SHP77 treated with DMSO at 0.1 percent for 48 hours (cell line): ENCODE data around the gene ZNF397.

Experiments
- DNase-seq: peaks from one replicate; lab custom pipeline; 2025; lab: John Stamatoyannopoulos, UW

The ZNF397 gene

DNA sequence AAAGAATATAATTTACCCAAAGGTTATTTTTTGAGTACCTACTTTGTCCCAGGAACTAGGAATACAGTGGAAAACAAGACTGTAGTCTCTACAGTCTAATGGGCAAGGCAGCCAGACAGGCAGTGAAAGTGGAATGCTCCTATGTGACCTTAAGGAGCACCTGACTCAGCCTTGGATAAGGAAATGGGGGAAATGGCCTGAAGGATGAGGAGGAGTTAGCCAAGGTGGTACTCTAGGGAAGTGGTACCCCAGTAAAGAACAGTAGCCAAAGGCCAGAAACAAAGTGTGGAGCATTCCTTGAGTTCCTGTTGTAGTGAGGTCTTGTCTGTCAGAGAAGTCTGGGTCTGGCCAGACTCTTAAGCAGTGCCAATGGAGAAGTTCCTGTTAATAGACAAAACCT, 6.0 kb downstream of the ZNF397 start:
- no peak for DNase-seq

DNA sequence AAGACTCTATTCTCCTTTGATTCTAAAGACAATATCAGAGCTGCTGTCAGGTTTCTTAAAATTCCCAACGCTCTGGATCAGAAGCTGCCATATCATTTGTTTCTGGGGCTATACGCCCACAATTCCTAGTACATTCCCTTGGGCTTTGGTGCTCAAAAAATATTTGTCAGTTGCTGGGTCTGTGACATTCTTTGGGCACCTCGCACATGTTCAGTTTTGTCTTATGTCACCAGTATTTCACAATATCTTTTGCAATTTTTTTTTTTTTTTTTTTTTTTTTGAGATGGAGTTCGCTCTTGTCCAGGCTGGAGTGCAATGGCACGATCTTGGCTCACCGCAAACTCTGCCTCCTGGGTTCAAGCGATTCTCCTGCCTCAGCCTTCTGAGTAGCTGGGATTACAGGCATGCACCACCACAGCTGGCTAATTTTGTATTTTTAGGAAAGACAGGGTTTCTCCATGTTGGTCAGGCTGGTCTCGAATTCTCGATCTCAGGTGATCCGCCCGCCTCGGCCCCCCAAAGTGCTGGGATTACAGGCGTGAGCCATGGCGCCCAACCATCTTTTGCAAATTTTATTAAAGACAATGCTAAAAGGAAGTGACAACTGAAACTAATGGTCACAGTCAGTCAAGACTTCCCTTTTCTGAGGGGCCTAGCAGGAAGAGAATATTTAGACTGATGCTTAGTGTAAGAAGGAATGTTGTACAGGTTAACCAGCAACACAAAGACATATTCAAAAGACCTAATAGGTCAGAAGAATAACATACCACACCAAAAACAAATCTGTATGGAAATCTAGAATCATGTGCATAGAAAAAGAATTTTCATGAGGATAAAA, 6.8 kb downstream of the ZNF397 start:
- no peak for DNase-seq

DNA sequence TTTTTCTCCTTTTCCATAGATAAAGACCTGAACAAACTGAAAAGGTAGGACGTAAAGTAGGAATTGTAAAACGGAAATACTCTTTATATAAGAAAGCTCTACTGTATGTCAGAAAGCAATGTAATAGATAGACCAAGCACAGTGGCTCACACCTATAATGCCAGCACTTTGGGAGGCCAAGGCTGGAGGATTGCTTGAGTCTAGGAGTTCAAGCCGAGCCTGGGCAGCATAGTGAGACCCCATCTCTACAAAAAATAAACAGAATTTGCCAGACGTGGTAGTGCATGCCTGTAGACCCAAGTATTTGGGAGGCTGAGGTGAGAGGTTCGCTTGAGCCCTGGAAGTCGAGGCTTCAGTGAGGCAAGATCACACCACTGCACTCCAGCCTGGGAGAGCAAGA, 7.6 kb downstream of the ZNF397 start:
- no peak for DNase-seq

DNA sequence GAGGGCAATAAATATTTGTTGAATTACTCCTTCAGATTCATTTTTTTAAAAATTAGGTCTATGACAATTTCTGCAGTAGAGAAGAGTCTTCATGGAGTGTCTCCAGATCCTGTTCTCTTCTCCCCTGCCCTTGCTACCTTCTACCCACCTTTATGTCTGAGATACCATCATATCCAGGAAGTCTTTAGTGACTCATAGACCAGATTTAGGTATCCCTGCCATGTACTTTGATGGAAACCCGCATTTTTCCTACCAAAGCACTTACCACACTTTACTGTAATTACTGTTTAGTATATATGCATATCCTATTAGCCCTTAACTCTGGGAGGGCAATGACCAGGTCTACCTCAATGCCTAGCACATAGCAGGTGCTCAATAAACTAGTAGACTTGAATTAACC, 11.6 kb downstream of the ZNF397 start:
- DNase-seq = no peak

DNA sequence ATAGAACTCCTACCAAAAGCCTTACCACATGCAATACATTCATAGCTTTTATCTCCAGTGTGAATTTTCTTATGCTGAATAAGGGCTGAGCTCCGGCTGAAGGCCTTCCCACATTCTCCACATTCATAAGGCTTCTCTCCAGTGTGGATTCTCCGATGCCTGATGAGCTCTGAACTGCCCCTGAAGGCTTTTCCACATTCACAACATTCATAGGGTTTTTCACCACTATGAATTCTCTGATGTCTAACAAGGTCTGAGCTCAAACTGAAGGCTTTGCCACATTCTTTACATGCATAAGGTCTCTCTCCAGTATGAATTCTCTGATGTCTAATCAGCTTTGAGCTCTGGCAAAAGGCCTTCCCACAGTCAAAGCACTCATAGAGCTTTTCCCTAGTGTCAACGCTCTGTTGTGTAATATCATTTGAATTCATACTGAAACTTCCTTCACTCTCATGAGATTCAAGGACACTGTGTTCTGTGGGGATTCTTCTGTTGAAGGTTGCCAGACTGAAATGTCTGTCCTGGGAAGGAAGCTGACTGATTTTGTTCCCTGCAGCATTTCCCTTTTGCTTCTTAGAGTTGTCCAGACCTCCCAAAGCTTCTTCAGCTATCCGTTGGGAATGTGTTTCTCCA, 12.9 kb downstream of the ZNF397 start:
- no peak for DNase-seq

DNA sequence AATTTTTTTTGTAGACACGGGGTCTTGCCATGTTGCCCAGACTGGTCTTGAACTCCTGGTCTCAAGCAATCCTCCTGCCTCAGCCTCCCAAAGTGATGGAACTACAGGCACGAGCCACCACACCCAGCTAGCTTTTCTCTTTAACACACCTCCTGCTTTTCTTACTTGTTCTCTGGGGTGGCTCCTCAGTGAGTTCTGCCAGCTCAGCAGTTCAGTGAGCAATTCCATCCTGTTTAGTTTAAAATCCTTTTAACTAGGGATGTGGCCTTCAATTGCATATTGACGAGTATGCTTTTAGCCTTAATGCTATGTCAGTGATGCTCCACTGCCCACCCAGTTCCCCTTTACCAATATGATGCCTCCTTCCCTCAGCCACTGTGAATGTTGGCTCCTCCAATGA, 16.1 kb downstream of the ZNF397 start:
- no peak for DNase-seq

- DNase-seq = no peak
These were observed 23.6 kb downstream of the ZNF397 start for GRCh38 chr18:35264409-35264808.

DNA sequence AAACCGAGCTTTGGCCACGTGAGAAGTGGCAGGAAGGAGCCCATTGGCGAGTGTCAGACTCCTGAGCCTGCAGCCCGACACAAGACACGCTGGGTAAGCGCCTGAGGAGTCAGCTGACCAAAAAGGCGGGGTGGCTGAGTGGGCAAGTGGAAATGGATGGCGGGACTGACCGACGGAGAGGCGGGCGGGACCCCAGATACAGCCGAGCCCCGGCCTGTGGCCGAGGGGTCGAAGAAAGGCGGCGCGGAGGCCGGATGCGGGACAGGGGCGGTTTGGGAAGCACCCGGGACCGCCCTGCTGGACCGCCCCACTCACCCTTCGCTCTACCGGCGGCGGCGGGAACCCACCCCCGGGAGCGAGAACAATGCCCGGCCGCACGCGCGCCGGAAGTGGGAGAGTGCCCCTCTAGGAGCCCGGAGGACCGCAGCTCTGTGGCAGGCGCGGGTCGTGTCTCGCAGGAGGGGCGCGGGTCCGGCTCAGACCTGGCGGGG, 26.4 kb downstream of the ZNF397 start:
- no peak for DNase-seq

- DNase-seq = no peak
These were observed 27.0 kb downstream of the ZNF397 start for GRCh38 chr18:35267809-35268208.

DNA sequence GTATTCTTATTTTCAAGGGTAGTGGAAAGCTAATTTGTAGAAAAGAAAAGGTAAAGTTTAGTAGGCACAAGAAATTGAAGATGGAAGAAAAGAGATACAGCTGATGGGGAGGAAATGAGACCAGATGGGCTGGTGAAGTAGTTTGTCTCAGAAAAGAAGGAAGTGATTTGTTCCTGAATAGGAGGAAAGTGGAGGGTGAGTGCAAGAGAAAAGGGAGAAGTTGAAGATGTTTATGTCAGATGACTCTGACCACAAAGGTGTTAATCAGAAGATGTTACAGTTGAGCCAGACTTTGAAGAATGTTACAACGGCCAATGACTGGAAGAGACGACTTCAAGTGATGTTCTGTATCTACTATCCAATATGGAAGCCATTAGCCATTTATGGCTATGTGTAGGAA, 28.0 kb downstream of the ZNF397 start:
- DNase-seq = no peak

DNA sequence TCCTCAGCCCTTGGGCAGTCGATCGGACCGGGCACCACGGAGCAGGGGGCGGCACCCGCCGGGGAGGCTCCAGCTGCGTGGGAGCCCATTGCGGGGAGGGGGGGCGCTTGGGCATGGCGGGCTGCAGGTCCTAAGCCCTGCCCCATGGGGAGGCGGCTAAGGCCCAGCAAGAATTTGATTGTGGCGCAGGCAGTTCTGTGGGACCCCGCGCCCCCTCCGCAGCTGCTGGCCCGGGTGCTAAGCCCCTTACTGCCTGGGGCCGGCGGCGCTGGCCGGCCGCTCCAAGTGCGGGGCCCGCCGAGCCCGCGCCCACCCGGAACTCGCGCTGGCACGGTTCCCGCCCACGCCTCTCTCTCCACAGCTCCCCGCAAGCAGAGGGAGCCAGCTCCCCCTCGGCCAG, 30.8 kb downstream of the ZNF397 start:
- no peak for DNase-seq

GRCh38 chr18:35276267-35276666, 35.4 kb downstream of the ZNF397 start:
- DNase-seq = no peak

DNA sequence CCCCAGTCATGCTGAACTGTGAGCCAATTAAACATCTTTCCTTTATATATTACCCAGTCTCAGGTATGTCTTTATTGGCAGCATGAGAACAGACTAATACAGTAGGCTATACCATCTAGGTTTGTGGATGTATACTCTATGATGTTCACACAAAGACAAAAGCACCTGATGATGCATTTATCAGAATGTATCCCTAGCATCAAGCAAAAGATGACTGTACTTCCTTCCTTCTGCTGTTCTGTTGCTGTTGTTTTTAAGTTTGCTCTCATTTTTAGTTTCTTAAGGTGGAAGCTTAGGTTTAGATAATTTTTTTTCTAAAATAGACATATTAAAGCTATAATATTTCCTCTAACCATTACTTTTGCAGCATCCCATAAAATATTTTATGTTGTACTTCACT, 36.8 kb downstream of the ZNF397 start:
- no peak for DNase-seq

DNA sequence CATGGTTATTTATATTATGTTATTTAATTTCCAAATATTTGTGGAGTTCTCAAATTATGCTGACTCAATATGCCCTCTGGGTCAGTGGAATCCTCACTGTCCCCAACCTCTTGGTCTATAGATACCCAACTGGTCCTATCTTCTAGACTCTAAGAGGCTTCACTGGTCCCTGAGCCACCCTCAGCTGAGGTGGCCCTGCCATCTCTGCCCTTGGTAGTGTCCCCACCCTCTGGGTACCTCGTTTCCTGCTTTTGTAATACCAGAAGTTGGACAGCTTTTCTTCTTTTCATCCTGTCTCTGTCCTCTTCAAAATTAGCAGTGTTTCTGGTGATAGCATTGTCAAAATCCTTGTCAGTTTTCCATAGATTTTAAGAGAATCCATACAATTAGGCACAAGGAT, 37.3 kb downstream of the ZNF397 start:
- no peak for DNase-seq

DNA sequence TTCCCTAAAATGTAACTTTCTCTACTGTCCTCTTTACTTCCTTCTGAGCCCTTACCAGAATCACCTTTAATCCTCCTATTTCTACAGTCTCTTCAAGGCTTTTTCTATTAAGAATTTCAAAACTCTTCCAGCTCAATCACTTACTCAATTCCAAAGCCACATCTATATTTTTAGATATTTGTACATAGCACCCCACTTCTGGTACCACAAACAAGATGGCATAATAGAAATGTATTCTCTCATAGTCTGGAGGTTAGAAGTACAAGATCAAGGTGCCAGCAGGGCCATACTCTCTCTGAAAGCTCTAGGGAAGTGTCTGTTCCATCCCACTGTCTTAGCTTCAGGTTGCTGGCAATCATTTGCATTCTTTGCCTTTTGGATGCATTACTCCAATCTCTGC, 38.1 kb downstream of the ZNF397 start:
- no peak for DNase-seq

DNA sequence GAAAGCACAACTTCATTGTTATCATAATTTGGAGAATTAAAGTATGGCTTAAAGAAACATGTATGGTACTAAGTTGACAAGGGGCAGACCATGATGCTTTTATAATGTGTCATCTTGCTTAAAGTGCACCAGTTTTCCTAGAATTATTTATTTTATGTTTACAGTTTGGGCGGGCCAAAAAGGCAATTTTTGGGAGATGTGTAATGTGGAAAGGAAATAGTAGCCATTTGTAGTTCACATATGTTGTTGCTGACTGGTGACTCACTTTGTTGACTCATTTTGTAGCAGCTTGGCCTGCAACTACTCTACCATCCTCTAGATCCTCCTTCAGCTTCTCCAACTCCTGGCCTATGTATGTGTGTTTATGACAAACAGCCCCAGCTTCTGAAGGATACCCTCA, 41.5 kb downstream of the ZNF397 start:
- no peak for DNase-seq

DNA sequence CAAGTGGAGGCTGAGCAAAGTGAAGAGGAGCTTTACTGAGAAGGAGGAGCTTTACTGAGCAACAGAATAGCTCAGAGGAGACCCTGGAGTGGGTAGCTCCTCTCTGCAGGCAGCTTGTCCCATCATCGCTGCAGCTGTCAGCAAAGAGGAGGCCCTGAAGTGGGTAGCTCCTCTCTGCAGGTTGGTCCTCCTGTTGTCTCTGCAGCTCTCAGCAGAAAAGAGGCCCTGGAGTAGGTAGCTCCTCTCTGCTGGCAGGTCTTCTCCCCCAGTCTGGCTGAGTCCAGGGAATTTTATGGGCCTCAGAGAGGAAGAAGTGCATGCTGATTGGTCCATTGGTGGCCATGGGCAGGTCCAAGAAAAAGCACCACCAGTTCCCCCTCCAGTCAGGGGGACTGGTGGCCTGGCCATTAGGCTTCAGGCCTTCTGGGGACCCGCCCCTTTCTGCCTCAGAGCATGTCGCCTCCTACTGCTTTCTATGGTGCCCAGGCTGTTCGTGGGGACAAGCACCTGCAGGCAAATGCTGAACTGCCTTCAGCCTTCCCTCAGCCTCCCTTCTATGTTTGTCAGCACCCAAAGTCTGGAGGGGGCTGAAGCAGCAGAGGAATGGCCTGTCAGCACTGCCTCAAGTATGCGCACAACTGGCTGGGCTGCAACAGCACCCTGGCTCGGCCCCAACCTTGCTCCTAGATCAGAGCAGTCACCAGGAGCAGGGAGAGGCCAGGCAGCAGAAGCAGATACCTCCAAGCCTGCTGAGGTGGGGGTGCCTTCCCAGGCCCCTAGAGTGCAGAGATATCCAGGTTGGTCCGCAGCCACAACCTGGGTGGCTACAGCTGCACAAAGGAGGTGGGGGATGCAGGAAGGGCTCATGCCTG, 43.3 kb downstream of the ZNF397 start:
- no peak for DNase-seq

DNA sequence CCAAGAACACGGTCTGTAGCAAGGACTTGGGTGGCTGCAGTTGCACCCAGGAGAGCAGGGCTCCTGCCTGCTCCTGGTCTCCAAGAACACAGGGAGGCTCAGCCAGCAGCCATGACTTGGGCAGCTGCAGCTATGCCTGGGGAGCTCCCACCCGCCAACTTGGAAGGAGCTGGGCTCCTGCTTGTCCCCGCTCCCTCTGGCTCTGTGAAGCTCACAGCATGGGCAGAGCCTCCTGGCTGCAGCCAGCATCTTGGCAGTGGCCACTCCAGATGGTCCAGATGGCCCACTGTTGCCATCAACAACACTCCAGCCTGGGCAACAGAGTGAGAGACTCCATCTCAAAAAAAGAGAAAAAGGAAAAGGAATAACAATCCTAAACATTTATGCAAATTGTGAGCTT, 44.0 kb downstream of the ZNF397 start:
- no peak for DNase-seq

- DNase-seq = no peak
These were observed 48.5 kb downstream of the ZNF397 start for GRCh38 chr18:35289293-35289692.

DNA sequence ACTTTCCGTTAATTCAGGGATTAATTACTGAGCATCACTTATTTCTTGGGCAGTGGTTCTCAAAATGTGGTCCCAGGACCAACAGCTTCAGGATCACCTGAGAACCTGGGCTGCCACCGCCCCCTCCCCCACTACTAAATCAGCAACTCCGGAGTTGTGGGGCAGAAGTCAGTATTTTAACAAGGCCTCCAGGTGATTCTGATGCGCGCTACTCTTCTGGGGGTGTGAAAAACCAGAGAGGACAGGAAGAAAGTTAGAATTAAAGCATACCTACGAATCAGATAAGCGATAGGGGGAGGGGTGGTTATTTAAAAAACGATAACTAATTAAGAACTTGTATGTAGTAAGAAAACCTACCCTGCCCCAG, 48.9 kb downstream of the ZNF397 start:
- no peak for DNase-seq

DNA sequence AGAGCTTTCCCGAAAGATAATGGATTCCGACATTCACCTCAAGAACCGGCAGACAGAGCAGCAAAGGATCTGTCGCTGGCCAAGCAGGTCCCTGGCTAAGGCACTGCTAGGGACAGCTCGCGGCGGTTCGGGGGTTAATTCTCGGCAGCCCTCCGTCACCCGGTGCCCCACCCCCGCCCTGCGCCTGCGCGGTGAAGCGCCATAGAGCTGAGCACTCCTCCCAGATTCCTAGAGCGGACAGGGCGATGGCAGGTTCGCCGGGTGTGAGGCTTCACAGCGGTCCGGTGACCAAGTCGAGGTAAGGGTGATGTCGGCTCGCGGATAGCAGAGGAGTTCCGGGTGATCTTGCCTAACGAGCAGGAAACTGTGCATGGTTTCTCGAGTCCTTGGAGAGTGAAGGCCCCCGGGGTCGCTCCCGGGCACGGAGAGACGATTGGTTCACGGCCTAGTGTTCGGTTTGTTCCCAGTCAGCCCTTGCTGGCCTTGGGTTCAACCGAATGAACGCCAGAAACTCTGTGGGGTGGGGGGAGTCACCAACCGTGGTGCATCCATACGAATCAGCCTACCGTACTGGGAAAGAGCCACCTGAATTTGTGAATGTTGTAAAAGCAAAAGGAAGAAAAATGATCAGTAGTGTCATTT, 49.4 kb downstream of the ZNF397 start, which contains the start of gene ZSCAN30:
ZSCAN30 (minus strand) TSS at position 136 of the 642 bp plus-strand sequence. CDS start 25,877 bp downstream, outside the sequence.
- peak; percentile 79 for DNase-seq

DNA sequence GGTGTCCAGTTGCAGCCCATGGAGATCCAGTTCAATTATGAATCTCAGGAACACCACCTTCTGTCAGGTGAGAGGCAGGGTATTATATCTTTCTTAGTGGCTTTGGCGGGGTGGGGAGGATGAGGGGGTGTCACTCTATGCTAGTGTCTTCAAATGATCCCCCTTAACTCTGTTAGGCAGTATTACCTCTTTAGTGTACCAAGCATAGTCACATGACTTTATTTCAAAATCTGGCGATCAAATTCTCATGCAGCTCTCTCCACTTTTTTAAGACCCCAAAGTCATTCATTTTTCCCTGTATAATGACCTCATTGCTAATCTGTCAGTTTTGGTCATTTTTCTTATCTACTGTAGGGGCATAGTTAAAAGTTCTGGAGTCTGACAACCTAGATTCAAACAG, 50.3 kb downstream of the ZNF397 start:
- DNase-seq = no peak
